PC-9 (cell line): ENCODE results near the gene PIAS1. TPM values are rescaled to one million over a fixed set of nuclear protein-coding genes. Genes with fewer than 3 reads are reported as not detected.

Experiments used
- BruUV-seq: library from RNA; stranded (reverse); fragments of 400-500 nt; replicated peaks from 2 replicates; lab custom pipeline; 2021; lab: Mats Ljungman, UMichigan
- CTCF ChIA-PET: fragments of 300-600 bp; sonication (Branson Sonifier 250); formaldehyde crosslinking; loops from one replicate; lab custom pipeline; 2022; ENCODE audit warnings: antibody characterized with exemption; lab: Charles Lee
- POLR2A ChIA-PET: fragments of 300-600 bp; sonication (Branson Sonifier 250); formaldehyde crosslinking; loops from one replicate; lab custom pipeline; 2022; ENCODE audit warnings: antibody characterized with exemption; ENCODE audit not compliant: unreplicated experiment; lab: Charles Lee
- DNase-seq, 2 experiments: peaks; one replicate each; pipeline versions ENCODE4 v3.0.0 to v3.0.0-alpha.2; 2015 to 2022; ENCODE audit warnings: mixed read lengths in 1 of 2
- H2AFZ ChIP-seq: fragments of 200-600 bp; sonication (generic); 2 replicates; pipeline ENCODE4 v1.8.1; 2017; ENCODE audit warnings: antibody characterized with exemption
- H3F3A ChIP-seq: fragments of 200-600 bp; sonication (generic); 2 replicates; pipeline ENCODE4 v1.8.1; 2017; ENCODE audit warnings: antibody characterized with exemption, mild to moderate bottlenecking, low read depth; ENCODE audit not compliant: insufficient read depth
- H3K27ac ChIP-seq: fragments of 200-600 bp; sonication (generic); 2 replicates; pipeline ENCODE4 v1.6.1; 2016; ENCODE audit warnings: mixed run types
- H3K27me3 ChIP-seq: fragments of 200-600 bp; sonication (generic); 2 replicates; pipeline ENCODE4 v1.6.1; 2016; ENCODE audit warnings: low read depth, mixed run types; ENCODE audit not compliant: insufficient read depth
- H3K36me3 ChIP-seq: fragments of 200-600 bp; sonication (generic); 2 replicates; pipeline ENCODE4 v1.6.1; 2016; ENCODE audit warnings: low read depth, mixed run types
- H3K4me1 ChIP-seq: fragments of 200-600 bp; sonication (generic); replicated peaks from 2 replicates; pipeline ENCODE4 v1.6.1; 2016; ENCODE audit warnings: mixed run types; ENCODE audit not compliant: insufficient read depth
- H3K4me2 ChIP-seq: fragments of 200-600 bp; sonication (generic); 2 replicates; pipeline ENCODE4 v1.6.1; 2017; ENCODE audit warnings: mixed run types
- H3K4me3 ChIP-seq: fragments of 200-600 bp; sonication (generic); 2 replicates; pipeline ENCODE4 v1.6.1; 2016; ENCODE audit warnings: mixed run types
- H3K79me2 ChIP-seq: fragments of 200-600 bp; sonication (generic); 2 replicates; pipeline ENCODE4 v1.6.1; 2017; ENCODE audit warnings: low read depth, mixed run types
- H3K9me2 ChIP-seq: fragments of 200-600 bp; sonication (generic); 2 replicates; pipeline ENCODE4 v1.8.1; 2017; ENCODE audit warnings: mild to moderate bottlenecking; ENCODE audit not compliant: insufficient read depth
- H3K9me3 ChIP-seq: fragments of 200-600 bp; sonication (generic); 2 replicates; pipeline ENCODE4 v1.8.1; 2016; ENCODE audit warnings: low read depth; ENCODE audit not compliant: insufficient read depth
- H4K20me1 ChIP-seq: fragments of 200-600 bp; sonication (generic); 2 replicates; pipeline ENCODE4 v1.8.1; 2017; ENCODE audit not compliant: insufficient read depth
- EZH2 ChIP-seq: fragments of 200-600 bp; sonication (generic); IDR thresholded peaks from 2 replicates; pipeline ENCODE4 v1.8.0; 2017; ENCODE audit warnings: antibody characterized with exemption, low read depth
- intact Hi-C: fragments of 100-400 bp; cut with micrococcal nuclease; formaldehyde crosslinking; loops from one replicate; pipeline ENCODE4 v1.10.0; 2022; ENCODE audit not compliant: unreplicated experiment
- total RNA-seq: library from RNA; stranded (reverse); gene quantifications from 2 replicates; pipeline ENCODE4 v1.2.3, GENCODE V29; 2021
- TF ChIP-seq, protein P1 (sequence below): fragments of 200-600 bp; sonication (generic); conservative IDR thresholded peaks from 2 replicates; pipeline ENCODE4 v1.6.1; 2017; ENCODE audit warnings: mixed run types, antibody characterized with exemption, mild to moderate bottlenecking, moderate library complexity

The PIAS1 gene
- total RNA-seq, 1 experiment from 2014 or later: 42.5 TPM

DNA sequence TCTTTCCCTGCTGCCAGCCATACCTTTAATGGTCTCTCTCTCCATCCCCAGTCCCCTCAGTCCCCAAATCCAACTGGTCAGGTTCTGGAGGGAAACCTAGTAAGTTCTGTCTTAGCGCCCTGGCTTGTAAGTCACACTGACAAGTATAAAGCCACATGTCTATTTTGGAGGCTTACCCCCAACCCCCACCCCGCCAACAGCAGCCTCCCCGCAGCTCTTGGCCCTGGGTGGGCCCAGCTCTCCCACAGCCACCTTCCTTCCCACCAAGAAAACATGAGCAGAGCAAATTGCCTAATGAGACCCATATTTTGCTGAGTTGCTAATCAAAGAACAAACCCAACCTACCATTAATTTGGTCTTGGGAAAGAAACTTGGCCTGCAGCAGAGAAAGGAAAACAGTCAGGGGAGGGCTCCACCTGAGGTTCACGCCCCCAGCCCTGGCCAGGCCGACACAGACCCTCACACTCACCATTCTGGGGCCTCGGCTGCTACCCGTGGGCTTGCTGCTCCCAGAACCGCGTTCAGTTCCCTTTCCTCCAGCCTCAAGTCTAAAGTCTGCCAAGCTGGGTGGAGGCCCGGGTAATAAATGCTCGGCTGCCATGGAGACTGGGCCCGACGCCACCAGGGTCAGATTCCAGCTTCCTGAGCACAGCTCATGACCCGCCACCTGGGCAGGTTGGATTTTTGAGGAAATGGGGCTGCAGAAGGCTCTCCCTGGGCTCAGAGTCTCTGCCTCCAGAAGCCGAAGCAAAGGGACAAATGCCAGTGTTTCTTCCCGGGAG is 150.9 kb downstream of the PIAS1 start, which contains the start of gene CALML4:
Gene CALML4 (minus strand): TSS at position 557 of the 782 bp plus-strand sequence. CDS start 85 bp downstream, at position 472.
- no peaks in the 10 kb centered on the region for H3K9me3 ChIP-seq
- CTCF ChIA-PET: no interaction called here
- H3K27me3 ChIP-seq: no peaks in the 10 kb centered on the region
- H3K4me2 ChIP-seq: no peak within 1 kb of the TSS
- POLR2A ChIA-PET: no interaction called here
- H3K79me2 ChIP-seq: no peaks in the 10 kb centered on the region
- no peak within 1 kb of the TSS for H2AFZ ChIP-seq
- intact Hi-C loops: no loop called here
- H4K20me1 ChIP-seq: no peaks in the 10 kb centered on the region
- no peak for DNase-seq
- no peak within 1 kb of the TSS for H3K27ac ChIP-seq
- no peaks in the 10 kb centered on the region for H3K9me2 ChIP-seq
- BruUV-seq: no TSS peak
- H3K4me3 ChIP-seq: no peak within 1 kb of the TSS
- TF ChIP-seq, protein P1, sequence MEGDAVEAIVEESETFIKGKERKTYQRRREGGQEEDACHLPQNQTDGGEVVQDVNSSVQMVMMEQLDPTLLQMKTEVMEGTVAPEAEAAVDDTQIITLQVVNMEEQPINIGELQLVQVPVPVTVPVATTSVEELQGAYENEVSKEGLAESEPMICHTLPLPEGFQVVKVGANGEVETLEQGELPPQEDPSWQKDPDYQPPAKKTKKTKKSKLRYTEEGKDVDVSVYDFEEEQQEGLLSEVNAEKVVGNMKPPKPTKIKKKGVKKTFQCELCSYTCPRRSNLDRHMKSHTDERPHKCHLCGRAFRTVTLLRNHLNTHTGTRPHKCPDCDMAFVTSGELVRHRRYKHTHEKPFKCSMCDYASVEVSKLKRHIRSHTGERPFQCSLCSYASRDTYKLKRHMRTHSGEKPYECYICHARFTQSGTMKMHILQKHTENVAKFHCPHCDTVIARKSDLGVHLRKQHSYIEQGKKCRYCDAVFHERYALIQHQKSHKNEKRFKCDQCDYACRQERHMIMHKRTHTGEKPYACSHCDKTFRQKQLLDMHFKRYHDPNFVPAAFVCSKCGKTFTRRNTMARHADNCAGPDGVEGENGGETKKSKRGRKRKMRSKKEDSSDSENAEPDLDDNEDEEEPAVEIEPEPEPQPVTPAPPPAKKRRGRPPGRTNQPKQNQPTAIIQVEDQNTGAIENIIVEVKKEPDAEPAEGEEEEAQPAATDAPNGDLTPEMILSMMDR: no peak
- TF ChIP-seq EZH2: no peak
- H3K36me3 ChIP-seq: no peaks in the 10 kb centered on the region
- no peaks in the 10 kb centered on the region for H3F3A ChIP-seq
- H3K4me1 ChIP-seq: no peaks in the 10 kb centered on the region

- H3K36me3 ChIP-seq: no peaks in the 10 kb centered on the region
- H3K79me2 ChIP-seq: no peaks in the 10 kb centered on the region
- H3K4me3 ChIP-seq: no peak overlapping the region
- ChIA-PET CTCF (no interaction called here), POLR2A (no interaction called here)
- H3K4me2 ChIP-seq: no peak overlapping the region
- no peaks in the 10 kb centered on the region for H3K9me3 ChIP-seq
- TF ChIP-seq, protein P1: no peak
- TF ChIP-seq EZH2: no peak
- no TSS peak for BruUV-seq
- no peaks in the 10 kb centered on the region for H3F3A ChIP-seq
- H2AFZ ChIP-seq: no peak overlapping the region
- DNase-seq: no peak
- no peaks in the 10 kb centered on the region for H3K9me2 ChIP-seq
- no peak overlapping the region for H3K27ac ChIP-seq
- H3K27me3 ChIP-seq: no peaks in the 10 kb centered on the region
- intact Hi-C loops: no loop called here
- no peaks in the 10 kb centered on the region for H3K4me1 ChIP-seq
- H4K20me1 ChIP-seq: no peaks in the 10 kb centered on the region
Measured at GRCh38 chr15:68205558-68205944, 151.4 kb downstream of the PIAS1 start.

DNA sequence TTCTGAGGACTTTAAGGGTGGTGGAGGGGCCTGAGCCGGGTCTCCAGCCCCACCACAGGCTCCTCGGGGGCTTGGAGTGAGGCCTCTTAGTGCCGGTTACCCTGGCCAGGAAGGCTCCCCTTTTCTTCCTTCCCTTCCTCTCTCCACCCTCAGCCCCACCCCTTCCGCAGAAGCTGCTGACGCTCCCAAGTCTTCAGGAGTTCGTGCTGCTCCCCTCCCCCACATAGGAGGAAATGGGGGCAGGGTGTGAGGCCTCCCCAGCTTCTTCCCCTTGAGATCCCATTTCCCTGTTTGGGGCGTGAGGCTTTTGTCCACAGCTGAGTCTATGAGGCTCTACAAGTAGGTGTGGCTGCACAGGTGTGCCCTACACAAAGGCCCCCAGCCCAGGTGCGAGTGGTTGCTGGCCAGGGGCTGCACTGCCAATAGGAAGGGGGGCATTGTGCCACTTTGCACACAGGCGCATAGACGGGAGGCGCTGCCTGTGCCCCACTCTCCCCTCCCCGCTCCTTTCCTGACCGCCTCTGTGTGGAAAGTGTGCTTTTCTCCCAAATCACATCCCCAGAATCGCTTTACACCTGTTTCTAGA is 151.9 kb downstream of the PIAS1 start:
- no TSS peak for BruUV-seq
- H3K9me2 ChIP-seq: no peaks in the 10 kb centered on the region
- H3K4me3 ChIP-seq: no peak overlapping the region
- no peaks in the 10 kb centered on the region for H3K27me3 ChIP-seq
- POLR2A ChIA-PET: no interaction called here
- no peaks in the 10 kb centered on the region for H3K79me2 ChIP-seq
- H3K4me2 ChIP-seq: no peak overlapping the region
- no peak overlapping the region for H3K27ac ChIP-seq
- no peaks in the 10 kb centered on the region for H4K20me1 ChIP-seq
- no peaks in the 10 kb centered on the region for H3F3A ChIP-seq
- H3K4me1 ChIP-seq: no peaks in the 10 kb centered on the region
- no peak overlapping the region for H2AFZ ChIP-seq
- no peaks in the 10 kb centered on the region for H3K9me3 ChIP-seq
- no peak for DNase-seq
- intact Hi-C loops: no loop called here
- CTCF ChIA-PET: no interaction called here
- H3K36me3 ChIP-seq: no peaks in the 10 kb centered on the region
- TF ChIP-seq, protein P1: no peak
- TF ChIP-seq EZH2: no peak
